Activated naive CD4-positive, alpha-beta T cell treated with anti-CD3 and anti-CD28 coated beads, Interleukin-2, amount 50 U/mL, for 72 hours (primary cell): ENCODE results near the gene EEF1AKMT2. TPM values are rescaled to one million over a fixed set of nuclear protein-coding genes. Genes with fewer than 3 reads are reported as not detected.
A peak's percentile ranks its signal among the peaks of the same experiment; 100 is the strongest.

ENCODE experiments used
- ATAC-seq, 2 donors: fragments of 150-1000 bp; cut with Tn5 transposase; 2 replicates each; pipeline ENCODE4 v1.10.0; 2021; ENCODE audit warnings: mild to moderate bottlenecking in 2 of 2, moderate library complexity in 2 of 2
- DNase-seq, 2 donors: peaks; one replicate each; pipeline ENCODE4 v3.0.0; 2021 to 2022; ENCODE audit warnings: low spot score in 2 of 2
- H3K27ac Mint-ChIP-seq, 2 donors: one replicate each; pipeline ENCODE4 v1.8.0; 2022; ENCODE audit warnings: mild to moderate bottlenecking in 2 of 2, mixed read lengths in 2 of 2
- H3K36me3 Mint-ChIP-seq, 2 donors: one replicate each; pipeline ENCODE4 v1.8.0; 2022; ENCODE audit warnings: mixed read lengths in 2 of 2
- H3K9me3 Mint-ChIP-seq, 2 donors: one replicate each; pipeline ENCODE4 v1.8.0; 2022; ENCODE audit warnings: mixed read lengths in 2 of 2
- total RNA-seq, 2 donors: library from RNA; stranded (reverse); gene quantifications; one replicate each; pipeline ENCODE4 v1.2.3, GENCODE V29; 2022

EEF1AKMT2 gene
- total RNA-seq, 2 donors from 2014 or later, result 1.1 to 27.7 TPM

GRCh38 chr10:124732931-124733570 is 58.6 kb downstream of the EEF1AKMT2 start:
- ATAC-seq (peak; percentile 71 to 83), DNase-seq (peak; percentile 53 to 75)
- no peaks in the 10 kb centered on the region for H3K9me3 Mint-ChIP-seq
- H3K27ac Mint-ChIP-seq, result peak overlapping the region; percentile 8 to 85
- peaks cover 4 to 11% of the 10 kb centered on the region in 2 donors for H3K36me3 Mint-ChIP-seq

- H3K27ac Mint-ChIP-seq, result no peak overlapping the region
- DNase-seq (no peak), ATAC-seq (no peak)
- no peaks in the 10 kb centered on the region for H3K9me3 Mint-ChIP-seq
- H3K36me3 Mint-ChIP-seq, result peaks cover 4 to 11% of the 10 kb centered on the region in 2 donors
Observed at GRCh38 chr10:124731551-124731950, 60.1 kb downstream of the EEF1AKMT2 start.

GRCh38 chr10:124730790-124731189 is 60.9 kb downstream of the EEF1AKMT2 start:
- H3K27ac Mint-ChIP-seq, result no peak overlapping the region
- no peak for DNase-seq
- H3K9me3 Mint-ChIP-seq, result no peaks in the 10 kb centered on the region
- H3K36me3 Mint-ChIP-seq, result peaks cover 4 to 11% of the 10 kb centered on the region in 2 donors
- ATAC-seq, result no peak

GRCh38 chr10:124728830-124729661 is 62.6 kb downstream of the EEF1AKMT2 start:
- Mint-ChIP-seq H3K9me3 (no peaks in the 10 kb centered on the region), H3K36me3 (peaks cover 8 to 11% of the 10 kb centered on the region in 2 donors), H3K27ac (peak overlapping the region in 1 of 2 donors; percentile 82)
- ATAC-seq (no peak), DNase-seq (no peak)

- H3K9me3 Mint-ChIP-seq, result no peaks in the 10 kb centered on the region
- peaks cover 8 to 11% of the 10 kb centered on the region in 2 donors for H3K36me3 Mint-ChIP-seq
- peak overlapping the region in 1 of 2 donors; percentile 82 for H3K27ac Mint-ChIP-seq
- ATAC-seq (peak; percentile 53 to 65), DNase-seq (no peak)
Observed at GRCh38 chr10:124728071-124728829, 63.4 kb downstream of the EEF1AKMT2 start.

- H3K27ac Mint-ChIP-seq, result peak overlapping the region in 1 of 2 donors; percentile 82
Observed at GRCh38 chr10:124727361-124727960, 64.2 kb downstream of the EEF1AKMT2 start.

GRCh38 chr10:124725791-124726190 is 65.9 kb downstream of the EEF1AKMT2 start:
- H3K36me3 Mint-ChIP-seq, result peaks cover 11 to 15% of the 10 kb centered on the region in 2 donors
- peak overlapping the region in 1 of 2 donors; percentile 91 for H3K27ac Mint-ChIP-seq
- DNase-seq (no peak), ATAC-seq (no peak)
- no peaks in the 10 kb centered on the region for H3K9me3 Mint-ChIP-seq

More at GRCh38 chr10:124727361-124727960, 64.2 kb downstream of the EEF1AKMT2 start:
- no peaks in the 10 kb centered on the region for H3K9me3 Mint-ChIP-seq
- peaks cover 8 to 11% of the 10 kb centered on the region in 2 donors for H3K36me3 Mint-ChIP-seq
- DNase-seq (no peak), ATAC-seq (no peak)

- peaks cover 11 to 15% of the 10 kb centered on the region in 2 donors for H3K36me3 Mint-ChIP-seq
- no peak for ATAC-seq
Observed at GRCh38 chr10:124725171-124725631, 66.5 kb downstream of the EEF1AKMT2 start.

GRCh38 chr10:124724279-124725027 is 67.2 kb downstream of the EEF1AKMT2 start:
- no peak for DNase-seq
- Mint-ChIP-seq H3K27ac (peak overlapping the region; percentile 65 to 91), H3K36me3 (peaks cover 5 to 12% of the 10 kb centered on the region in 2 donors), H3K9me3 (no peaks in the 10 kb centered on the region)
- no peak for ATAC-seq

More at GRCh38 chr10:124725171-124725631, 66.5 kb downstream of the EEF1AKMT2 start:
- Mint-ChIP-seq H3K27ac (peak overlapping the region; percentile 65 to 91), H3K9me3 (no peaks in the 10 kb centered on the region)
- no peak for DNase-seq

- DNase-seq (no peak), ATAC-seq (no peak)
- H3K36me3 Mint-ChIP-seq, result peaks cover 0 to 12% of the 10 kb centered on the region in 2 donors
- H3K9me3 Mint-ChIP-seq, result no peaks in the 10 kb centered on the region
- peak overlapping the region in 1 of 2 donors; percentile 91 for H3K27ac Mint-ChIP-seq
Observed at GRCh38 chr10:124723826-124724225, 67.9 kb downstream of the EEF1AKMT2 start.

- Mint-ChIP-seq H3K27ac (peak overlapping the region; percentile 79 to 91), H3K36me3 (peaks cover 0 to 12% of the 10 kb centered on the region in 2 donors), H3K9me3 (no peaks in the 10 kb centered on the region)
- ATAC-seq, result peak; percentile 66 to 69
- DNase-seq, result peak; percentile 47 to 79
Observed at GRCh38 chr10:124722798-124723783, 68.6 kb downstream of the EEF1AKMT2 start.

GRCh38 chr10:124721330-124722045 is 70.2 kb downstream of the EEF1AKMT2 start:
- Mint-ChIP-seq H3K9me3 (no peaks in the 10 kb centered on the region), H3K27ac (peak overlapping the region in 1 of 2 donors; percentile 91), H3K36me3 (peaks cover 2 to 12% of the 10 kb centered on the region in 2 donors)
- ATAC-seq, result no peak
- DNase-seq, result no peak

- ATAC-seq (peak; percentile 51 to 67), DNase-seq (peak; percentile 63 to 71)
- Mint-ChIP-seq H3K27ac (peak overlapping the region; percentile 62 to 96), H3K36me3 (peaks cover 7 to 8% of the 10 kb centered on the region in 2 donors), H3K9me3 (no peaks in the 10 kb centered on the region)
Observed at GRCh38 chr10:124719213-124719851, 72.4 kb downstream of the EEF1AKMT2 start.
